ENCODE data around the gene KCTD5.
"Not testable (repeated sequence)": the region's sequence is repeated elsewhere in the genome, so short reads cannot be mapped to it uniquely, and the experiment has no call there.

- not testable (repeated sequence) for TF ChIP-seq CTCF, POLR2A (IDR thresholded peaks at IDR 0.05)
Measured at GRCh38 chr16:2683041-2683440, 718 bp downstream of the KCTD5 start.
